Effector CD4-positive, alpha-beta T cell (primary cell): Measurements from ENCODE around the gene FAM237B. TPM values are rescaled to one million over a fixed set of nuclear protein-coding genes. Genes with fewer than 3 reads are reported as not detected.
"Not testable (repeated sequence)": the region's sequence is repeated elsewhere in the genome, so short reads cannot be mapped to it uniquely, and the experiment has no call there.

Experiments
- DNase-seq: peaks from one replicate; pipeline ENCODE4 v3.0.0-alpha.2; 2020
- total RNA-seq: gene quantifications from one replicate; lab custom pipeline; 2026; lab: John Stamatoyannopoulos, UW

Gene FAM237B
- not detected for total RNA-seq

GRCh38 chr7:90320801-90321494, at the start of gene FAM237B:
FAM237B (minus strand) TSS chr7:90321304; CDS start chr7:90319748, 1,556 bp downstream.
- DNase-seq, result no peak

- no peak for DNase-seq
Observed at GRCh38 chr7:90351987-90352386, 30.9 kb upstream of the FAM237B start.

- not testable (repeated sequence) for DNase-seq
Observed at GRCh38 chr7:90350032-90350431, 28.9 kb upstream of the FAM237B start.

GRCh38 chr7:90349305-90349704, 28.2 kb upstream of the FAM237B start:
- DNase-seq, result no peak

- DNase-seq, result no peak
Observed at GRCh38 chr7:90347759-90348158, 26.7 kb upstream of the FAM237B start.

- peak; percentile 93 for DNase-seq
Observed at GRCh38 chr7:90346336-90347125, 25.4 kb upstream of the FAM237B start, which contains the start of gene GTPBP10. GTPBP10 (plus strand) TSS chr7:90346716; CDS start chr7:90346742, 26 bp downstream.

GRCh38 chr7:90345595-90346335, 24.7 kb upstream of the FAM237B start:
- DNase-seq, result no peak

GRCh38 chr7:90345016-90345415, 23.9 kb upstream of the FAM237B start:
- DNase-seq, result no peak

- no peak for DNase-seq
Observed at GRCh38 chr7:90337106-90337505, 16.0 kb upstream of the FAM237B start.

- DNase-seq, result not testable (repeated sequence)
Observed at GRCh38 chr7:90334926-90335325, 13.8 kb upstream of the FAM237B start.

GRCh38 chr7:90334193-90334843, 13.2 kb upstream of the FAM237B start:
- DNase-seq, result no peak

GRCh38 chr7:90326500-90326899, 5.4 kb upstream of the FAM237B start:
- no peak for DNase-seq

- no peak for DNase-seq
Observed at GRCh38 chr7:90322837-90323236, 1.7 kb upstream of the FAM237B start.

GRCh38 chr7:90320418-90320800, 695 bp downstream of the FAM237B start:
- no peak for DNase-seq

- no peak for DNase-seq
Observed at GRCh38 chr7:90320014-90320413, 1.1 kb downstream of the FAM237B start.

- no peak for DNase-seq
Observed at GRCh38 chr7:90313907-90314306, 7.2 kb downstream of the FAM237B start.

- DNase-seq, result no peak
Observed at GRCh38 chr7:90312745-90313144, 8.4 kb downstream of the FAM237B start.

- no peak for DNase-seq
Observed at GRCh38 chr7:90311175-90311574, 9.9 kb downstream of the FAM237B start.

- no peak for DNase-seq
Observed at GRCh38 chr7:90309872-90310271, 11.2 kb downstream of the FAM237B start.

- DNase-seq, result no peak
Observed at GRCh38 chr7:90303241-90303640, 17.9 kb downstream of the FAM237B start.

GRCh38 chr7:90298145-90299038, 22.7 kb downstream of the FAM237B start:
- no peak for DNase-seq
